DND-41 (cell line): ENCODE results near the gene NT5M.

Experiments
- ATAC-seq: fragments of 200-7000 bp; cut with Tn5 transposase; 3 replicates; pipeline ENCODE4 v1.9.1; 2021; ENCODE audit warnings: low read depth; ENCODE audit not compliant: insufficient read depth
- DNase-seq: peaks from one replicate; pipeline ENCODE4 v3.0.0-alpha.2; 2020
- H2AFZ ChIP-seq: 2 replicates; pipeline ENCODE4 v1.6.0; 2012; ENCODE audit warnings: low read depth, low read length
- H3K27ac ChIP-seq: 2 replicates; pipeline ENCODE4 v1.5.1; 2012; ENCODE audit warnings: low read length, inconsistent platforms
- H3K27me3 ChIP-seq: fragments of 200-600 bp; sonication (generic); 2 replicates; pipeline ENCODE4 v1.6.0; 2012; ENCODE audit warnings: low read length, mild to moderate bottlenecking, inconsistent platforms; ENCODE audit not compliant: insufficient read depth, poor library complexity
- H3K36me3 ChIP-seq: 2 replicates; pipeline ENCODE4 v1.5.1; 2012; ENCODE audit warnings: low read length, inconsistent platforms; ENCODE audit not compliant: insufficient read depth
- H3K4me1 ChIP-seq: 2 replicates; pipeline ENCODE4 v1.5.1; 2012; ENCODE audit warnings: mild to moderate bottlenecking, low read length; ENCODE audit not compliant: insufficient read depth
- H3K4me2 ChIP-seq: 2 replicates; pipeline ENCODE4 v1.6.0; 2012; ENCODE audit warnings: mild to moderate bottlenecking, moderate library complexity, low read length, inconsistent platforms; ENCODE audit not compliant: insufficient read depth
- H3K4me3 ChIP-seq, 2 experiments: fragments of 200-600 bp in 1 of 2; shearing (Covaris generic) in 1 of 2; 2 replicates each; pipeline ENCODE4 v1.5.1; 2012 to 2016; ENCODE audit warnings: inconsistent platforms in 2 of 2, low read length in 2 of 2, mild to moderate bottlenecking in 2 of 2, low read depth in 1 of 2, moderate library complexity in 1 of 2
- H3K79me2 ChIP-seq: 2 replicates; pipeline ENCODE4 v1.6.0; 2012; ENCODE audit warnings: low read length, inconsistent platforms; ENCODE audit not compliant: insufficient read depth
- H3K9ac ChIP-seq: 2 replicates; pipeline ENCODE4 v1.6.0; 2012; ENCODE audit warnings: low read depth, mild to moderate bottlenecking, inconsistent platforms, low read length, moderate library complexity
- H3K9me3 ChIP-seq: 2 replicates; pipeline ENCODE4 v1.5.1; 2012; ENCODE audit warnings: low read length, moderate library complexity, mild to moderate bottlenecking, inconsistent platforms; ENCODE audit not compliant: insufficient read depth, severe bottlenecking
- H4K20me1 ChIP-seq: 2 replicates; pipeline ENCODE4 v1.6.0; 2012; ENCODE audit warnings: low read length; ENCODE audit not compliant: insufficient read depth
- CTCF ChIP-seq: IDR thresholded peaks from 2 replicates; pipeline ENCODE4 v1.5.1; 2012; ENCODE audit warnings: borderline replicate concordance, low read length, moderate library complexity, mild to moderate bottlenecking; ENCODE audit not compliant: poor library complexity, severe bottlenecking; ENCODE audit errors: extremely low read depth
- EZH2 ChIP-seq: IDR thresholded peaks from 3 replicates; pipeline ENCODE4 v1.6.1; 2012; ENCODE audit warnings: borderline replicate concordance, low read depth, mild to moderate bottlenecking, moderate library complexity, low read length, inconsistent platforms; ENCODE audit not compliant: severe bottlenecking

NT5M gene

DNA sequence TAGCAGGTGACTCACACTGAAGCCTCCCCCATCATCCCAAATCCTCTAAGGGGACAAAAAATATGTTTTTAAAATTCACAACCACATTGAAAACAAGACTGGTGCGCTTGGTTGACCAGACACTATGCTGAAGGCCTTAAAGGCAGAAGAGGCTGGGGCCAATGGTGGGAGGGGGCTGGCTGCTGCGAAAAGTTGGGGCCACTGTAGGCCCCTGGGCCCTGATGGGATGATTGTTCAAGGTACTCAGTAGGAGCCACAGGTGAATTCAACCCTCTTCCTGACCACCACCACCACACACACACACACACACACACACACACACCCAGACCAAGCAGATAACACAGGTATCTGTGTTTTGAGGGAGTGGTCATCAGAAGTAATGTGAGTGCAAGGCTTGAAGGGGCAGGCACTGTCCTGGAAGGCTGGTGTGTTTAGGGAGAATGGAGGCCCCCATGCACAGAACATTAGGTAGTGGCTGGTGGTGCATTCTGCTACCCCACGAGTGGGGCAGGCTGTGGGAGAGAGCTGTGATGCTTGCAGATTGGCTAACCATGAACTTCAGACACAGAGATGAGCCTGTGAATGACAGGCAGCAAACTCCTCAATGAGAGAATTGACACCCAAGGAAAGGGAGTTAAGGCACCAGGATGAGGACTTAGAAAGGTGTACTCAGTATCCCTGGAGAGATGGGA is 55.0 kb downstream of the NT5M start:
- Histone ChIP-seq H3K4me3 (no peak overlapping the region), H3K9me3 (peaks cover 18% of the 10 kb centered on the region), H3K4me2 (no peak overlapping the region), H4K20me1 (no peaks in the 10 kb centered on the region; the same call in 1 of the 2 replicates), H3K9ac (no peak overlapping the region), H3K36me3 (no peaks in the 10 kb centered on the region), H3K27me3 (no peaks in the 10 kb centered on the region), H3K27ac (peak overlapping the region; percentile 44), H2AFZ (no peak overlapping the region), H3K79me2 (no peaks in the 10 kb centered on the region), H3K4me1 (peaks cover 23% of the 10 kb centered on the region)
- ATAC-seq: no peak
- DNase-seq: no peak
- TF ChIP-seq EZH2: no peak
- TF ChIP-seq CTCF: no peak

DNA sequence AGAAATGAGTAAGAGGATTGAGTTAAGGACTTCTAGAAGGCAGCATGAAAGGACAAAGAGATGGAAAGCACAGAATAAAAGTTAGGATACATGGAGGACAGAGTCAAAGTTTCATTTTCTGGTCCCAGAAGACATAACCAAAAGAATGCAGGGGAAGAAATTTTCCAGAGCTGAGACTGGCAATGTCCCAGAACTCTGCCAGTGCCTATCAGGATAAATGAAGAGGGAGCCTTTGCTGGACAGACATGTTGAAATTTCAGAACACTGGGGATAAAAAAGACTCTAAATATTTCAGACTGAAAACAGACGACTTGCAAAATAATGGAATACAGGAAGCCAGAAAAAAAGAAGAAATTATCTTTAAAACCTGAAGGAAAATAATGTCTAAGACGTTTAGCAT is 55.7 kb downstream of the NT5M start:
- H3K9me3 ChIP-seq: peaks cover 18% of the 10 kb centered on the region
- TF ChIP-seq CTCF (no peak), EZH2 (no peak)
- H3K4me3 ChIP-seq: no peak overlapping the region
- no peaks in the 10 kb centered on the region for H3K27me3 ChIP-seq
- no peak overlapping the region for H2AFZ ChIP-seq
- DNase-seq: no peak
- no peak overlapping the region for H3K9ac ChIP-seq
- H4K20me1 ChIP-seq: no peaks in the 10 kb centered on the region
- H3K27ac ChIP-seq: no peak overlapping the region
- no peaks in the 10 kb centered on the region for H3K79me2 ChIP-seq
- no peak overlapping the region for H3K4me2 ChIP-seq
- no peak for ATAC-seq
- H3K4me1 ChIP-seq: peaks cover 26% of the 10 kb centered on the region
- H3K36me3 ChIP-seq: no peaks in the 10 kb centered on the region

DNA sequence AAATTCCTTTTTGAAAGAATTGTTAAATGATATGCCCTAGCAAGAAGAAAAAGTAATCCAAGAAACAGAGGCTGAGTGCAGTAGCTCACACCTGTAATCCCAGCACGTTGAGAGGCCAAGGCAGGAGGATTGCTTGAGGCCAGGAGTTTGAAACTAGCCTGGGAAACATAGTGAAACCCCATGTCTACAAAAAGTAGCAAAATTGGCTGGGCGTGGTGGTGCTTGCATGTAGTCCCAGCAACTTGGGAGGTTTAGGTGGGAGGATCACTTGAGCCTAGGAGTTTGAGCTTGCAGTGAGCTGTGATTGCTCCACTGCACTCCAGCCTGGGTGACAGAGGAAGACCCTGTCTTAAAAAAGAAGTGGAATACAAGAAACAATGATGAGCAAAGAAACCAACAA is 56.1 kb downstream of the NT5M start:
- H3K4me1 ChIP-seq: peaks cover 30% of the 10 kb centered on the region
- H2AFZ ChIP-seq: no peak overlapping the region
- no peak for DNase-seq
- TF ChIP-seq CTCF: no peak
- no peak for TF ChIP-seq EZH2
- no peak overlapping the region for H3K27ac ChIP-seq
- H3K4me2 ChIP-seq: no peak overlapping the region
- no peaks in the 10 kb centered on the region for H4K20me1 ChIP-seq
- H3K27me3 ChIP-seq: no peaks in the 10 kb centered on the region
- no peak overlapping the region for H3K4me3 ChIP-seq
- no peaks in the 10 kb centered on the region for H3K79me2 ChIP-seq
- H3K36me3 ChIP-seq: no peaks in the 10 kb centered on the region
- no peak overlapping the region for H3K9ac ChIP-seq
- no peak for ATAC-seq
- H3K9me3 ChIP-seq: peaks cover 18% of the 10 kb centered on the region
